WERI-Rb-1 (cell line): ENCODE results near the gene GPHN.
"Not testable (repeated sequence)": the region's sequence is repeated elsewhere in the genome, so short reads cannot be mapped to it uniquely, and the experiment has no call there.

Source experiments
- DNase-seq: peaks from one replicate; pipeline ENCODE4 v3.0.0-alpha.2; 2020
- H3K27ac ChIP-seq: fragments of 250-450 bp; sonication (Bioruptor Pico); 2 replicates; pipeline ENCODE4 v1.5.1; 2020; ENCODE audit warnings: mild to moderate bottlenecking, moderate library complexity
- H3K27me3 ChIP-seq: fragments of 250-450 bp; sonication (Bioruptor Pico); 2 replicates; pipeline ENCODE4 v1.5.1; 2021; ENCODE audit warnings: mild to moderate bottlenecking, low read depth, moderate library complexity; ENCODE audit not compliant: insufficient read depth, severe bottlenecking
- H3K36me3 ChIP-seq: fragments of 250-450 bp; sonication (Bioruptor Pico); 2 replicates; pipeline ENCODE4 v1.5.1; 2020; ENCODE audit warnings: mild to moderate bottlenecking, moderate library complexity
- H3K4me3 ChIP-seq: 2 replicates; pipeline ENCODE4 v1.5.1; 2011; ENCODE audit warnings: low read depth, mild to moderate bottlenecking, control low read depth, low read length
- H3K9me3 ChIP-seq: fragments of 250-450 bp; sonication (Bioruptor Pico); 2 replicates; pipeline ENCODE4 v1.5.1; 2021; ENCODE audit warnings: mild to moderate bottlenecking, moderate library complexity; ENCODE audit not compliant: severe bottlenecking
- TF ChIP-seq, protein P1 (sequence below): IDR thresholded peaks from 2 replicates; pipeline ENCODE4 v1.5.1; 2011; ENCODE audit warnings: low read depth, mild to moderate bottlenecking, control low read depth, inconsistent platforms, low read length

GPHN gene

DNA sequence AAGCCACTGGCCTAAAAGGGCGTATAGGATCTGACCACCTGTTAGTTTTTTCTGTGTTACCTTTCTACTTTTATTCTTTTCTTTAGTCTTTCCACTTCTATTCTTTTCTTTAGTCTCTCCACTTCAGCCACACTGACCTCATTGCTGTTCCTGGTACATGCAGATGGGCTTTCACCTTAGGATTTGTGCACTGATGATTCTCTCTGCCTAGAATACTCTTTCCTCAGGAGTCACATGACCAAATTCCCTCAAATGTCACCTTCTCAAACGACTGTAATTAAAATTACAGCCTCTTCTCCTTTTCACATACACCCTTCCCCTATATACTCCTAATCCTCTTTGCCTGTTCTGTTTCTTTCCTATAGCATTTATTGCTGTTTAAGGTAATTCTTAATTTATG, 36.0 kb downstream of the GPHN start:
- H3K36me3 ChIP-seq: 0 out of 2 replicates have a peak, but pooled peaks cover 3% of the 10 kb centered on the region
- no peaks in the 10 kb centered on the region for H3K27me3 ChIP-seq
- DNase-seq: no peak
- H3K27ac ChIP-seq: peak overlapping the region; percentile 57
- no peaks in the 10 kb centered on the region for H3K9me3 ChIP-seq
- H3K4me3 ChIP-seq: no peak overlapping the region
- TF ChIP-seq, protein P1, sequence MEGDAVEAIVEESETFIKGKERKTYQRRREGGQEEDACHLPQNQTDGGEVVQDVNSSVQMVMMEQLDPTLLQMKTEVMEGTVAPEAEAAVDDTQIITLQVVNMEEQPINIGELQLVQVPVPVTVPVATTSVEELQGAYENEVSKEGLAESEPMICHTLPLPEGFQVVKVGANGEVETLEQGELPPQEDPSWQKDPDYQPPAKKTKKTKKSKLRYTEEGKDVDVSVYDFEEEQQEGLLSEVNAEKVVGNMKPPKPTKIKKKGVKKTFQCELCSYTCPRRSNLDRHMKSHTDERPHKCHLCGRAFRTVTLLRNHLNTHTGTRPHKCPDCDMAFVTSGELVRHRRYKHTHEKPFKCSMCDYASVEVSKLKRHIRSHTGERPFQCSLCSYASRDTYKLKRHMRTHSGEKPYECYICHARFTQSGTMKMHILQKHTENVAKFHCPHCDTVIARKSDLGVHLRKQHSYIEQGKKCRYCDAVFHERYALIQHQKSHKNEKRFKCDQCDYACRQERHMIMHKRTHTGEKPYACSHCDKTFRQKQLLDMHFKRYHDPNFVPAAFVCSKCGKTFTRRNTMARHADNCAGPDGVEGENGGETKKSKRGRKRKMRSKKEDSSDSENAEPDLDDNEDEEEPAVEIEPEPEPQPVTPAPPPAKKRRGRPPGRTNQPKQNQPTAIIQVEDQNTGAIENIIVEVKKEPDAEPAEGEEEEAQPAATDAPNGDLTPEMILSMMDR: no peak

DNA sequence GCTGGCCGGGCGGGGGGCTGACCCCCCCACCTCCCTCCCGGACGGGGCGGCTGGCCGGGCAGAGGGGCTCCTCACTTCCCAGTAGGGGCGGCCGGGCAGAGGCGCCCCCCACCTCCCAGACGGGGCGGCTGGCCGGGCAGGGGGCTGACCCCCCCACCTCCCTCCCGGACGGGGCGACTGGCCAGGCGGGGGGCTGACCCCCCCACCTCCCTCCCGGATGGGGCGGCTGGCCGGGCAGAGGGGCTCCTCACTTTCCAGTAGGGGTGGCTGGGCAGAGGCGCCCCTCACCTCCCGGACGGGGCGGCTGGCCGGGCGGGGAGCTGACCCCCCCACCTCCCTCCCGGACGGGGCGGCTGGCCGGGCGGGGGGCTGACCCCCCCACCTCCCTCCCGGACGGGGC, 37.2 kb downstream of the GPHN start:
- not testable (repeated sequence) for H3K27ac ChIP-seq, H3K9me3 ChIP-seq, H3K27me3 ChIP-seq, DNase-seq, H3K4me3 ChIP-seq, H3K36me3 ChIP-seq

- not testable (repeated sequence) for H3K27ac ChIP-seq, DNase-seq, H3K4me3 ChIP-seq, H3K9me3 ChIP-seq, H3K27me3 ChIP-seq, H3K36me3 ChIP-seq
These were observed 37.8 kb downstream of the GPHN start for GRCh38 chr14:66545751-66546150.

DNA sequence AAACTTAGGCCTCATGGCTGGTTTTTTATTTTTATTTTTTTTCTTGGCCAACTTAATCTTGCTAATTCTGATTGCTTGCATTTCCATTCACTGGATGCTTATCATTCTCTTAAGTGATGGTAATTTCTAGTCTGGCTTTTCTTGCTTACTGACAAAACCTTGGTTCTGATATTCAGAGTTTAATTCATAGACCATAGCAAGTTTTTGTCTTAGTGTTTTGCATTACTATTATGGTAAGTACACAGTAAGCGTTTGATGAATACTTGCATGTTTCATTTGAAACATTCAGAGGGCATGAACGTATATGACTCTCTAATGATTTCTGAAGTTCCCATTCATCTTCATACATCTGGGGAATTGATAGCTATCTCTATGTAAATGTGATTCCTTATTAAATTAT, 55.8 kb downstream of the GPHN start:
- Histone ChIP-seq H3K36me3 (no peaks in the 10 kb centered on the region), H3K27ac (no peak overlapping the region), H3K4me3 (no peak overlapping the region), H3K9me3 (no peaks in the 10 kb centered on the region), H3K27me3 (no peaks in the 10 kb centered on the region)
- TF ChIP-seq, protein P1: no peak
- DNase-seq: no peak

GRCh38 chr14:66568220-66568619, 60.3 kb downstream of the GPHN start:
- DNase-seq: no peak
- Histone ChIP-seq H3K27me3 (no peaks in the 10 kb centered on the region), H3K9me3 (no peaks in the 10 kb centered on the region), H3K36me3 (no peaks in the 10 kb centered on the region), H3K4me3 (no peak overlapping the region), H3K27ac (no peak overlapping the region)
- TF ChIP-seq, protein P1: no peak

DNA sequence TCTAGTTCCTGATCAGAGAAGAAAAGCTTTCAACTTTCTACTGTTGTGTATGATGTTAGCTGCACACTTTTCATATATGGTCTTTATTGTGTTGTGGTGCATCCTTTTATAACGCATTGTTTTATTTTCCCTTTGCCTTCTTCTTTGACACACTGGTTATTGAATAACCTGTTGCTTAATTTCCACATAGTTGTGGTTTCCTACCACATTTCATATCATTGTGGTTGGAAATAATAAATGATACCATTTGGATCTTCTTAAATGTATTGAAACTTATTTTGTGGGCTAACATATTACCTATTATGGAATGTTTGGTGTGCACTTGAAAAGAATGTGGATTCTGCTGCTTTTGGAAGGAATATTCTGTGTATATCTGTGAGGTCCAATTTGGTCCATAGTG, 64.9 kb downstream of the GPHN start:
- Histone ChIP-seq H3K4me3 (no peak overlapping the region), H3K9me3 (no peaks in the 10 kb centered on the region), H3K27ac (no peak overlapping the region), H3K36me3 (no peaks in the 10 kb centered on the region; the same call in 1 of the 2 replicates), H3K27me3 (no peaks in the 10 kb centered on the region)
- DNase-seq: no peak
- TF ChIP-seq, protein P1: no peak

DNA sequence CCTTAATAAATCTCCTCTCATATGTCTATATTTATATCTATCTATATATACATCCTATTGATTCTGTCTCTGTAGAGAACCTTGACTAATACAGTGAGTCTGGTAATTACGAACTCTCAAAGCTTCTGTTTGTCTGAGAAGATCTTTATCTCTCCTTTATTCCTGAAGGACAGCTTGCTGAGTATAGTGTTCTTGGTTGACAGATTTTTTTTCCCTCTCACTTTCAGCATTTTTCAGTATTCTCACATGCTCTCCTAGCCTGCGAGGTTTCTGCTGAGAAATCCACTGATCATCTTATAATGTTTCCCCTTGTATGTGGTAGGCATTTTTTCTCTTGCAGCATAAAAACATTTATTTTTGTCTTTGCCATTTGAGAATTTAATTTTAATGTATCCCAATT, 67.1 kb downstream of the GPHN start:
- Histone ChIP-seq H3K9me3 (no peaks in the 10 kb centered on the region), H3K4me3 (no peak overlapping the region), H3K27me3 (no peaks in the 10 kb centered on the region), H3K36me3 (no peaks in the 10 kb centered on the region; the same call in 1 of the 2 replicates), H3K27ac (no peak overlapping the region)
- TF ChIP-seq, protein P1: no peak
- DNase-seq: no peak
